GM12864 (cell line): ENCODE results near the gene SPOUT1.
A peak's percentile ranks its signal among the peaks of the same experiment; 100 is the strongest.

Source experiments
- DNase-seq: peaks from one replicate; pipeline ENCODE4 v3.0.0-alpha.2; 2011; ENCODE audit warnings: low read depth
- H3K4me3 ChIP-seq: 2 replicates; pipeline ENCODE4 v1.5.1; 2011; ENCODE audit warnings: mild to moderate bottlenecking, low read depth, low read length, control low read depth
- TF ChIP-seq, protein P1 (sequence below): IDR thresholded peaks from 2 replicates; pipeline ENCODE4 v1.5.1; 2011; ENCODE audit warnings: low read depth, mild to moderate bottlenecking, moderate library complexity, low read length, control low read depth, inconsistent platforms; ENCODE audit errors: missing control alignments

Gene SPOUT1

GRCh38 chr9:128828719-128829452 is 708 bp downstream of the SPOUT1 start:
- no peak for DNase-seq
- peak overlapping the region; percentile 68 for H3K4me3 ChIP-seq
- TF ChIP-seq, protein P1, sequence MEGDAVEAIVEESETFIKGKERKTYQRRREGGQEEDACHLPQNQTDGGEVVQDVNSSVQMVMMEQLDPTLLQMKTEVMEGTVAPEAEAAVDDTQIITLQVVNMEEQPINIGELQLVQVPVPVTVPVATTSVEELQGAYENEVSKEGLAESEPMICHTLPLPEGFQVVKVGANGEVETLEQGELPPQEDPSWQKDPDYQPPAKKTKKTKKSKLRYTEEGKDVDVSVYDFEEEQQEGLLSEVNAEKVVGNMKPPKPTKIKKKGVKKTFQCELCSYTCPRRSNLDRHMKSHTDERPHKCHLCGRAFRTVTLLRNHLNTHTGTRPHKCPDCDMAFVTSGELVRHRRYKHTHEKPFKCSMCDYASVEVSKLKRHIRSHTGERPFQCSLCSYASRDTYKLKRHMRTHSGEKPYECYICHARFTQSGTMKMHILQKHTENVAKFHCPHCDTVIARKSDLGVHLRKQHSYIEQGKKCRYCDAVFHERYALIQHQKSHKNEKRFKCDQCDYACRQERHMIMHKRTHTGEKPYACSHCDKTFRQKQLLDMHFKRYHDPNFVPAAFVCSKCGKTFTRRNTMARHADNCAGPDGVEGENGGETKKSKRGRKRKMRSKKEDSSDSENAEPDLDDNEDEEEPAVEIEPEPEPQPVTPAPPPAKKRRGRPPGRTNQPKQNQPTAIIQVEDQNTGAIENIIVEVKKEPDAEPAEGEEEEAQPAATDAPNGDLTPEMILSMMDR, result no peak

GRCh38 chr9:128828267-128828666 is 1.3 kb downstream of the SPOUT1 start:
- H3K4me3 ChIP-seq, result peak overlapping the region; percentile 68
- DNase-seq, result no peak
- TF ChIP-seq, protein P1, result no peak

GRCh38 chr9:128825923-128826700 is 3.5 kb downstream of the SPOUT1 start:
- H3K4me3 ChIP-seq, result no peak overlapping the region
- TF ChIP-seq, protein P1, result peak; percentile 28
- DNase-seq, result no peak

- no peak overlapping the region for H3K4me3 ChIP-seq
- TF ChIP-seq, protein P1, result no peak
- DNase-seq, result no peak
These were observed 4.7 kb downstream of the SPOUT1 start for GRCh38 chr9:128824911-128825310.

- no peak for DNase-seq
- H3K4me3 ChIP-seq, result no peak overlapping the region
- TF ChIP-seq, protein P1, result no peak
These were observed 5.6 kb downstream of the SPOUT1 start for GRCh38 chr9:128823903-128824406.

DNA sequence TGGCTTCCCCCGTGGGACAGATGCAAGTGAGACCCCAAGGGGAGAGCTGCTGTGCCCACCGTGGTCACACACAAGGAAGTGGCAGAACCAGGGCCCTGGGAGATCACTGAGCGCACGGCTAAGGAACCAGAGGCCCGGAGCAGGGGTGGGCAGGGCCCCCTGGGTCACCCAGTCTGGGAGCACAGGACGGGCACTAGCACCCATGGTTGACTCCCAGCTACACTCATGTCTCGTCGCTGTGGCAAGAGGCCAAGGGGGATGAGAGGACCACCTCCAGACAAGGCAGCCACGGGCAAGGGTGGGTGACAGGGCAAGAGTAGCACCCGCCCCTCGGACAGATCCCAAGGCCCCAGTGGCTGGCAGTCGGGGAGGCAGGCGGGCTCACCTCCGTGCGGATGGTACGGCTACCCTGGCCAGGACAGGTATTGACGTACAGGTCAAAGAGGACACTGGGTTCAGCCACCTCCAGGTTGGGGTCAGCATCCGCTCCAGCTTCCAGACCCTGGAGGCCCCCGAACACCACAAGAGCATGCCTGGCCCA is 6.2 kb downstream of the SPOUT1 start:
- no peak overlapping the region for H3K4me3 ChIP-seq
- TF ChIP-seq, protein P1, result no peak
- DNase-seq, result no peak
